ENCODE measurements around the gene NETO1.

GRCh38 chr18:72697706-72698105, 170.1 kb downstream of the NETO1 start:
- TF ChIP-seq CTCF (conservative IDR thresholded peaks at IDR 0.05), result no peak
- no peak for TF ChIP-seq ZFX (IDR thresholded peaks at IDR 0.05)
